K562 (cell line): ENCODE measurements around the gene ZBTB18. TPM values are rescaled to one million over a fixed set of nuclear protein-coding genes. Genes with fewer than 3 reads are reported as not detected.

Experiments used
- CEBPZ ChIP-seq: fragments of 150-350 bp; IDR thresholded peaks from 2 replicates; pipeline ENCODE4 v1.6.1; 2014; ENCODE audit warnings: low read depth, mild to moderate bottlenecking, low read length, borderline replicate concordance
- CREB1 ChIP-seq, 2 experiments: sonication (generic) in 1 of 2; formaldehyde crosslinking in 1 of 2; IDR thresholded peaks; 2 replicates each; pipeline versions ENCODE4 v1.6.1 to v1.8.0; 2012 to 2022; ENCODE audit warnings: inconsistent platforms in 1 of 2, mild to moderate bottlenecking in 1 of 2, missing genetic modification reagents in 1 of 2, moderate library complexity in 1 of 2
- CSDE1 ChIP-seq, 2 experiments: fragments of 450-650 bp; IDR thresholded peaks; 2 replicates each; pipeline ENCODE4 v1.6.1; 2016; ENCODE audit warnings: mild to moderate bottlenecking in 1 of 2
- CXXC5 ChIP-seq: fragments of 250-450 bp; sonication (Bioruptor Pico); IDR thresholded peaks from 2 replicates; pipeline ENCODE4 v1.8.0; 2022; ENCODE audit warnings: inconsistent platforms, mild to moderate bottlenecking, moderate library complexity
- E4F1 ChIP-seq: fragments of 250-450 bp; sonication (Bioruptor Pico); IDR thresholded peaks from 2 replicates; pipeline ENCODE4 v1.5.0; 2021; ENCODE audit warnings: mild to moderate bottlenecking, borderline replicate concordance
- GABPB1 ChIP-seq: sonication (generic); formaldehyde crosslinking; IDR thresholded peaks from 2 replicates; pipeline ENCODE4 v1.8.0; 2022; ENCODE audit warnings: mild to moderate bottlenecking, missing genetic modification reagents
- HMGXB4 ChIP-seq: sonication (generic); formaldehyde crosslinking; IDR thresholded peaks from 2 replicates; pipeline ENCODE4 v1.8.1; 2023; ENCODE audit warnings: mild to moderate bottlenecking, missing genetic modification reagents
- HOMEZ ChIP-seq: fragments of 250-450 bp; sonication (Bioruptor Pico); IDR thresholded peaks from 2 replicates; pipeline ENCODE4 v1.4.0; 2020; ENCODE audit warnings: mild to moderate bottlenecking, moderate library complexity
- HSF4 ChIP-seq: fragments of 250-450 bp; sonication (Bioruptor Pico); IDR thresholded peaks from 2 replicates; pipeline ENCODE4 v2.1.2; 2022; ENCODE audit warnings: mild to moderate bottlenecking, moderate library complexity, borderline replicate concordance
- ID3 ChIP-seq, 2 experiments: fragments of 250-450 bp in 1 of 2; fragments of 450-650 bp in 1 of 2; sonication (Bioruptor Pico) in 1 of 2; IDR thresholded peaks; 2 replicates each; pipeline versions ENCODE4 v1.6.1 to v1.8.0; 2016 to 2021; ENCODE audit warnings: mild to moderate bottlenecking in 2 of 2, moderate library complexity in 2 of 2, missing compliant biosample characterization in 1 of 2, missing genetic modification characterization in 1 of 2
- MAZ ChIP-seq, 2 experiments: fragments of 450-650 bp in 1 of 2; sonication (generic) in 1 of 2; formaldehyde crosslinking; IDR thresholded peaks in 1 of 2; conservative IDR thresholded peaks in 1 of 2; 2 replicates each; pipeline versions ENCODE4 v1.4.0 to v1.5.0; 2020; ENCODE audit warnings: mild to moderate bottlenecking in 1 of 2, missing genetic modification reagents in 1 of 2
- MBD2 ChIP-seq: sonication (generic); IDR thresholded peaks from 2 replicates; pipeline ENCODE4 v1.6.1; 2016; ENCODE audit warnings: low read depth, borderline replicate concordance
- MTA2 ChIP-seq: fragments of 450-650 bp; IDR thresholded peaks from 2 replicates; pipeline ENCODE4 v1.6.1; 2016; ENCODE audit warnings: low read depth
- SNAPC5 ChIP-seq: fragments of 250-450 bp; sonication (Bioruptor Pico); IDR thresholded peaks from 2 replicates; pipeline ENCODE4 v1.8.0; 2021; ENCODE audit warnings: moderate library complexity, mild to moderate bottlenecking, inconsistent platforms
- TBL1XR1 ChIP-seq, 2 experiments: IDR thresholded peaks; 2 replicates each; pipeline ENCODE4 v1.6.1; 2012; ENCODE audit warnings: improper control_type of control experiment in 2 of 2, low read length in 2 of 2, mild to moderate bottlenecking in 1 of 2
- polyA plus RNA-seq, 8 experiments: library from polyadenylated mRNA; depleted of rRNA in 4 of 8; stranded (reverse) in 5 of 8; unstranded in 3 of 8; fragments of >200 nt; fragmentation: Nextera tagmentation in 2 of 8; fragmentation: Illumina TruSeq in 1 of 8; extraction: Ambion mirVana in 2 of 8; extraction: Trizol in 1 of 8; gene quantifications; 2 replicates each; pipeline versions ENCODE4 v1.2.1 to v1.2.3, GENCODE V29; 2011 to 2014; ENCODE audit warnings: inconsistent platforms in 1 of 8, missing spikeins in 1 of 8
- total RNA-seq, 7 experiments: library from RNA; depleted of rRNA in 6 of 7; stranded (reverse); fragments of >200 nt in 6 of 7; fragmentation: Illumina TruSeq in 2 of 7; extraction: Trizol in 2 of 7; gene quantifications; 2 replicates each; pipeline versions ENCODE4 v1.2.1 to v1.2.3, GENCODE V29; 2011 to 2021; ENCODE audit warnings: low replicate concordance in 1 of 7

Gene ZBTB18
- total and polyA plus RNA-seq, 9 of the 15 experiments (the other 6 are each of a cell fraction or from before 2014, with no cell fraction given) = 0.13 to 2.6 (median 1.6) TPM

GRCh38 chr1:244048256-244049161, 2.6 kb upstream of the ZBTB18 start (continued):
- no peak for TF ChIP-seq HMGXB4 (CRISPR knock-in tag)
- TF ChIP-seq MTA2 = no peak
- TF ChIP-seq CREB1 (IDR thresholded peaks at IDR 0.05) = peak; percentile 53
- no peak for TF ChIP-seq CREB1 (CRISPR knock-in tag; IDR thresholded peaks at IDR 0.05)
- peak; percentile 83; the same call in 1 of the 2 replicates for TF ChIP-seq CEBPZ
- no peak for TF ChIP-seq CXXC5 (CRISPR knock-in tag)
- TF ChIP-seq MAZ (CRISPR knock-in tag; conservative IDR thresholded peaks at IDR 0.05 in 1 of 2, IDR thresholded peaks at IDR 0.05 in 1 of 2) = peak; percentile 44 to 80; a peak in 2 of 4 replicates
- no peak for TF ChIP-seq HOMEZ (CRISPR knock-in tag)
- TF ChIP-seq TBL1XR1 (IDR thresholded peaks at IDR 0.05; ENCODE audit: low read length in 2 of 2) = no peak
- TF ChIP-seq CSDE1 (IDR thresholded peaks at IDR 0.05) = no peak
- TF ChIP-seq E4F1 (CRISPR knock-in tag) = no peak
- no peak for TF ChIP-seq ID3 (CRISPR knock-in tag; IDR thresholded peaks at IDR 0.05)
- TF ChIP-seq ID3 (tag; IDR thresholded peaks at IDR 0.05) = no peak
- TF ChIP-seq GABPB1 (CRISPR knock-in tag) = 0 out of 2 replicates have a peak, but pooled peaks have one; percentile 29
- TF ChIP-seq HSF4 (CRISPR knock-in tag) = no peak
- TF ChIP-seq MBD2 = peak; percentile 96
- TF ChIP-seq SNAPC5 (CRISPR knock-in tag) = no peak
